HL-60 (cell line): ENCODE results near the gene TP53I3.

ENCODE experiments used
- CTCF ChIP-seq: IDR thresholded peaks from one replicate; pipeline ENCODE4 v1.5.1; 2011; ENCODE audit warnings: low read length, control low read depth, inconsistent platforms; ENCODE audit not compliant: insufficient read depth
- GABPA ChIP-seq: IDR thresholded peaks from 2 replicates; pipeline ENCODE4 v1.6.1; 2012; ENCODE audit warnings: low read depth
- POLR2AphosphoS5 ChIP-seq: IDR thresholded peaks from 2 replicates; pipeline ENCODE4 v1.6.1; 2012; ENCODE audit warnings: low read depth
- REST ChIP-seq: IDR thresholded peaks from 2 replicates; pipeline ENCODE4 v1.6.1; 2012; ENCODE audit warnings: low read depth; ENCODE audit not compliant: insufficient replicate concordance
- SPI1 ChIP-seq: IDR thresholded peaks from 2 replicates; pipeline ENCODE4 v1.6.1; 2012; ENCODE audit warnings: low read depth, mild to moderate bottlenecking, borderline replicate concordance

- TF ChIP-seq CTCF (no peak), GABPA (no peak), POLR2AphosphoS5 (no peak), REST (no peak), SPI1 (no peak)
These were observed 3.9 kb downstream of the TP53I3 start for GRCh38 chr2:24080701-24081100.
